HEK293 (cell line): ENCODE results near the gene HAUS1.

ENCODE experiments used
- CTCF ChIA-PET: fragments of 350-600 bp; formaldehyde crosslinking; extraction: SDS; loops from one replicate; lab custom pipeline; 2021; ENCODE audit warnings: antibody characterized with exemption; lab: Yijun Ruan, JAX
- POLR2A ChIA-PET: fragments of 300-600 bp; formaldehyde crosslinking; extraction: SDS; loops from one replicate; lab custom pipeline; 2020; ENCODE audit warnings: antibody characterized with exemption, inconsistent platforms; lab: Yijun Ruan, JAX
- H3K27ac ChIP-seq: fragments of 200-500 bp; sonication (Bioruptor generic); 2 replicates; pipeline ENCODE4 v1.5.1; 2014; ENCODE audit warnings: low read depth, low read length, control low read depth, inconsistent platforms; ENCODE audit errors: extremely low read depth
- H3K36me3 ChIP-seq, 2 experiments: fragments of 200-500 bp in 1 of 2; sonication (Bioruptor generic) in 1 of 2; 1 replicate in 1 of 2; 2 replicates in 1 of 2; pipeline ENCODE4 v1.5.1; 2014 to 2017; ENCODE audit warnings: inconsistent platforms in 2 of 2, low read length in 2 of 2; ENCODE audit not compliant: control insufficient read depth in 2 of 2, insufficient read depth in 1 of 2
- H3K4me1 ChIP-seq: fragments of 200-500 bp; sonication (Bioruptor generic); 2 replicates; pipeline ENCODE4 v1.5.1; 2014; ENCODE audit warnings: mild to moderate bottlenecking, low read length, inconsistent platforms; ENCODE audit not compliant: control insufficient read depth, insufficient read depth
- H3K4me3 ChIP-seq: 2 replicates; pipeline ENCODE4 v1.5.1; 2011; ENCODE audit warnings: low read depth, mild to moderate bottlenecking, control low read depth, low read length, moderate library complexity
- H3K9me3 ChIP-seq: fragments of 200-500 bp; sonication (Bioruptor generic); 2 replicates; pipeline ENCODE4 v1.5.1; 2014; ENCODE audit warnings: low read depth, low read length, inconsistent platforms; ENCODE audit not compliant: control insufficient read depth, insufficient read depth
- BCL6B ChIP-seq: fragments of 450-650 bp; formaldehyde crosslinking; IDR thresholded peaks from 2 replicates; pipeline ENCODE4 v1.5.1; 2017; ENCODE audit warnings: missing biosample characterization, missing genetic modification characterization
- KLF8 ChIP-seq: fragments of 450-650 bp; formaldehyde crosslinking; IDR thresholded peaks from 2 replicates; pipeline ENCODE4 v1.5.1; 2016; ENCODE audit warnings: missing biosample characterization, missing genetic modification characterization
- ZBTB1 ChIP-seq: fragments of 450-650 bp; formaldehyde crosslinking; IDR thresholded peaks from 2 replicates; pipeline ENCODE4 v1.5.1; 2016; ENCODE audit warnings: missing biosample characterization, missing genetic modification characterization
- ZNF26 ChIP-seq: fragments of 450-650 bp; formaldehyde crosslinking; IDR thresholded peaks from 2 replicates; pipeline ENCODE4 v1.5.1; 2016; ENCODE audit warnings: missing biosample characterization, missing genetic modification characterization
- ZNF423 ChIP-seq: fragments of 450-650 bp; formaldehyde crosslinking; IDR thresholded peaks from 2 replicates; pipeline ENCODE4 v1.5.1; 2016; ENCODE audit warnings: missing biosample characterization, missing genetic modification characterization
- ZNF555 ChIP-seq: fragments of 450-650 bp; formaldehyde crosslinking; conservative IDR thresholded peaks from 2 replicates; pipeline ENCODE4 v1.5.1; 2017; ENCODE audit warnings: missing biosample characterization, mild to moderate bottlenecking, missing genetic modification characterization, inconsistent platforms
- ZNF600 ChIP-seq: fragments of 450-650 bp; formaldehyde crosslinking; IDR thresholded peaks from 2 replicates; pipeline ENCODE4 v1.5.1; 2016; ENCODE audit warnings: missing biosample characterization, missing genetic modification characterization
- ZNF654 ChIP-seq: fragments of 450-650 bp; formaldehyde crosslinking; IDR thresholded peaks from 2 replicates; pipeline ENCODE4 v1.5.1; 2016; ENCODE audit warnings: low read depth, missing biosample characterization, missing genetic modification characterization
- ZNF660 ChIP-seq: fragments of 450-650 bp; IDR thresholded peaks from 2 replicates; pipeline ENCODE4 v1.5.1; 2018; ENCODE audit warnings: missing biosample characterization, mild to moderate bottlenecking, missing genetic modification characterization
- ZNF707 ChIP-seq: fragments of 450-650 bp; formaldehyde crosslinking; IDR thresholded peaks from 2 replicates; pipeline ENCODE4 v1.5.1; 2016; ENCODE audit warnings: missing biosample characterization, missing genetic modification characterization
- ZNF76 ChIP-seq: fragments of 450-650 bp; formaldehyde crosslinking; IDR thresholded peaks from 2 replicates; pipeline ENCODE4; 2016; ENCODE audit warnings: low read depth, missing biosample characterization, missing genetic modification characterization, borderline replicate concordance
- ZNF777 ChIP-seq: fragments of 450-650 bp; formaldehyde crosslinking; IDR thresholded peaks from 2 replicates; pipeline ENCODE4 v1.5.1; 2017; ENCODE audit warnings: missing biosample characterization, missing genetic modification characterization, borderline replicate concordance
- TF ChIP-seq, protein P1 (sequence below): fragments of 450-650 bp; formaldehyde crosslinking; IDR thresholded peaks from 2 replicates; pipeline ENCODE4 v1.5.1; 2016; ENCODE audit warnings: missing biosample characterization, missing genetic modification characterization, borderline replicate concordance
- TF ChIP-seq, protein P2 (sequence below): fragments of 450-650 bp; formaldehyde crosslinking; IDR thresholded peaks from 2 replicates; pipeline ENCODE4 v1.5.1; 2017; ENCODE audit warnings: missing biosample characterization, missing genetic modification characterization
- TF ChIP-seq, protein P3 (sequence below): fragments of 450-650 bp; formaldehyde crosslinking; IDR thresholded peaks from 2 replicates; pipeline ENCODE4 v1.5.1; 2017; ENCODE audit warnings: missing biosample characterization, missing genetic modification characterization

The HAUS1 gene

DNA sequence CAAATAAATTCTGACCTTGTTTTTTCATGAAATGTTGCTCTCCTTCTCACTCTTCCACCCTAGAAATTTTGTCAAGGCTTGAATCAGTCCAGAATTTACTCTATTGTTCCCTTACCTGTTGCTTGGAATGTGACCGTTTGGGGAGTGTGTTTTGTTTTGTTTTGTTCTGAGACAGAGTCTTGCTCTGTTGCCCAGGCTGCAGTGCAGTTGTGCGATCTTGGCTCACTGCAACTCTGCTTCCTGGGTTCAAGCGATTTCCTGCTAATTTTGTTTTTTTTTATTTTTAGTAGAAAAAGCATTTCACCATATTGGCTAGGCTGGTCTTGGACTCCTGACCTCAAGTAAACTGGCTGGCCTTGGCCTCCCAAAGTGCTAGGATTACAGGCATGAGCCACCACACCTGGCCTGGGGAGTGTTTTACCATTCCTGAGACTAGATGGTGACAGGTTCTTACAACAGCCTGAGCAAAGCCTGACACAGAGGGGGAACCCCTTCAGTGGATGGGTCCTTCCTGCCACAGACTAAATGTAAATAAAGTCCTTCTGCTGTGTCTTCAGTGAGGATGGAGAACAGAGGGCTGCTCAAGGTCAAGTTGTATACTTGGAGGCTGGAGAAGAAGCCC is 52.0 kb downstream of the HAUS1 start (continued):
- no peak for TF ChIP-seq ZNF26 (tag by site-specific recombination)
- no peak for TF ChIP-seq ZNF76 (tag by site-specific recombination)
- no peak for TF ChIP-seq KLF8 (tag by site-specific recombination)

- no peaks in the 10 kb centered on the region for H3K9me3 ChIP-seq
- no peaks in the 10 kb centered on the region for H3K36me3 ChIP-seq
- no peak for TF ChIP-seq ZNF660 (tag by site-specific recombination)
- no peak for TF ChIP-seq ZNF777
- TF ChIP-seq, protein P1, sequence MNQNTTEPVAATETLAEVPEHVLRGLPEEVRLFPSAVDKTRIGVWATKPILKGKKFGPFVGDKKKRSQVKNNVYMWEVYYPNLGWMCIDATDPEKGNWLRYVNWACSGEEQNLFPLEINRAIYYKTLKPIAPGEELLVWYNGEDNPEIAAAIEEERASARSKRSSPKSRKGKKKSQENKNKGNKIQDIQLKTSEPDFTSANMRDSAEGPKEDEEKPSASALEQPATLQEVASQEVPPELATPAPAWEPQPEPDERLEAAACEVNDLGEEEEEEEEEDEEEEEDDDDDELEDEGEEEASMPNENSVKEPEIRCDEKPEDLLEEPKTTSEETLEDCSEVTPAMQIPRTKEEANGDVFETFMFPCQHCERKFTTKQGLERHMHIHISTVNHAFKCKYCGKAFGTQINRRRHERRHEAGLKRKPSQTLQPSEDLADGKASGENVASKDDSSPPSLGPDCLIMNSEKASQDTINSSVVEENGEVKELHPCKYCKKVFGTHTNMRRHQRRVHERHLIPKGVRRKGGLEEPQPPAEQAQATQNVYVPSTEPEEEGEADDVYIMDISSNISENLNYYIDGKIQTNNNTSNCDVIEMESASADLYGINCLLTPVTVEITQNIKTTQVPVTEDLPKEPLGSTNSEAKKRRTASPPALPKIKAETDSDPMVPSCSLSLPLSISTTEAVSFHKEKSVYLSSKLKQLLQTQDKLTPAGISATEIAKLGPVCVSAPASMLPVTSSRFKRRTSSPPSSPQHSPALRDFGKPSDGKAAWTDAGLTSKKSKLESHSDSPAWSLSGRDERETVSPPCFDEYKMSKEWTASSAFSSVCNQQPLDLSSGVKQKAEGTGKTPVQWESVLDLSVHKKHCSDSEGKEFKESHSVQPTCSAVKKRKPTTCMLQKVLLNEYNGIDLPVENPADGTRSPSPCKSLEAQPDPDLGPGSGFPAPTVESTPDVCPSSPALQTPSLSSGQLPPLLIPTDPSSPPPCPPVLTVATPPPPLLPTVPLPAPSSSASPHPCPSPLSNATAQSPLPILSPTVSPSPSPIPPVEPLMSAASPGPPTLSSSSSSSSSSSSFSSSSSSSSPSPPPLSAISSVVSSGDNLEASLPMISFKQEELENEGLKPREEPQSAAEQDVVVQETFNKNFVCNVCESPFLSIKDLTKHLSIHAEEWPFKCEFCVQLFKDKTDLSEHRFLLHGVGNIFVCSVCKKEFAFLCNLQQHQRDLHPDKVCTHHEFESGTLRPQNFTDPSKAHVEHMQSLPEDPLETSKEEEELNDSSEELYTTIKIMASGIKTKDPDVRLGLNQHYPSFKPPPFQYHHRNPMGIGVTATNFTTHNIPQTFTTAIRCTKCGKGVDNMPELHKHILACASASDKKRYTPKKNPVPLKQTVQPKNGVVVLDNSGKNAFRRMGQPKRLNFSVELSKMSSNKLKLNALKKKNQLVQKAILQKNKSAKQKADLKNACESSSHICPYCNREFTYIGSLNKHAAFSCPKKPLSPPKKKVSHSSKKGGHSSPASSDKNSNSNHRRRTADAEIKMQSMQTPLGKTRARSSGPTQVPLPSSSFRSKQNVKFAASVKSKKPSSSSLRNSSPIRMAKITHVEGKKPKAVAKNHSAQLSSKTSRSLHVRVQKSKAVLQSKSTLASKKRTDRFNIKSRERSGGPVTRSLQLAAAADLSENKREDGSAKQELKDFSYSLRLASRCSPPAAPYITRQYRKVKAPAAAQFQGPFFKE, result no peak
- no peak for TF ChIP-seq ZNF707 (tag by site-specific recombination)
- TF ChIP-seq, protein P2, sequence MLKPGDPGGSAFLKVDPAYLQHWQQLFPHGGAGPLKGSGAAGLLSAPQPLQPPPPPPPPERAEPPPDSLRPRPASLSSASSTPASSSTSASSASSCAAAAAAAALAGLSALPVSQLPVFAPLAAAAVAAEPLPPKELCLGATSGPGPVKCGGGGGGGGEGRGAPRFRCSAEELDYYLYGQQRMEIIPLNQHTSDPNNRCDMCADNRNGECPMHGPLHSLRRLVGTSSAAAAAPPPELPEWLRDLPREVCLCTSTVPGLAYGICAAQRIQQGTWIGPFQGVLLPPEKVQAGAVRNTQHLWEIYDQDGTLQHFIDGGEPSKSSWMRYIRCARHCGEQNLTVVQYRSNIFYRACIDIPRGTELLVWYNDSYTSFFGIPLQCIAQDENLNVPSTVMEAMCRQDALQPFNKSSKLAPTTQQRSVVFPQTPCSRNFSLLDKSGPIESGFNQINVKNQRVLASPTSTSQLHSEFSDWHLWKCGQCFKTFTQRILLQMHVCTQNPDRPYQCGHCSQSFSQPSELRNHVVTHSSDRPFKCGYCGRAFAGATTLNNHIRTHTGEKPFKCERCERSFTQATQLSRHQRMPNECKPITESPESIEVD (tag by site-specific recombination), result no peak
- TF ChIP-seq ZNF423 (tag by site-specific recombination), result no peak
- TF ChIP-seq BCL6B (tag by site-specific recombination), result no peak
- TF ChIP-seq, protein P3, sequence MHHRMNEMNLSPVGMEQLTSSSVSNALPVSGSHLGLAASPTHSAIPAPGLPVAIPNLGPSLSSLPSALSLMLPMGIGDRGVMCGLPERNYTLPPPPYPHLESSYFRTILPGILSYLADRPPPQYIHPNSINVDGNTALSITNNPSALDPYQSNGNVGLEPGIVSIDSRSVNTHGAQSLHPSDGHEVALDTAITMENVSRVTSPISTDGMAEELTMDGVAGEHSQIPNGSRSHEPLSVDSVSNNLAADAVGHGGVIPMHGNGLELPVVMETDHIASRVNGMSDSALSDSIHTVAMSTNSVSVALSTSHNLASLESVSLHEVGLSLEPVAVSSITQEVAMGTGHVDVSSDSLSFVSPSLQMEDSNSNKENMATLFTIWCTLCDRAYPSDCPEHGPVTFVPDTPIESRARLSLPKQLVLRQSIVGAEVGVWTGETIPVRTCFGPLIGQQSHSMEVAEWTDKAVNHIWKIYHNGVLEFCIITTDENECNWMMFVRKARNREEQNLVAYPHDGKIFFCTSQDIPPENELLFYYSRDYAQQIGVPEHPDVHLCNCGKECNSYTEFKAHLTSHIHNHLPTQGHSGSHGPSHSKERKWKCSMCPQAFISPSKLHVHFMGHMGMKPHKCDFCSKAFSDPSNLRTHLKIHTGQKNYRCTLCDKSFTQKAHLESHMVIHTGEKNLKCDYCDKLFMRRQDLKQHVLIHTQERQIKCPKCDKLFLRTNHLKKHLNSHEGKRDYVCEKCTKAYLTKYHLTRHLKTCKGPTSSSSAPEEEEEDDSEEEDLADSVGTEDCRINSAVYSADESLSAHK, result no peak
- no peak for TF ChIP-seq ZBTB1 (tag by site-specific recombination)
- no peak for TF ChIP-seq ZNF654 (tag by site-specific recombination)
- no peak for TF ChIP-seq ZNF600 (tag by site-specific recombination)
- no peak for TF ChIP-seq ZNF555 (tag by site-specific recombination)
- no peak overlapping the region for H3K4me3 ChIP-seq
- H3K27ac ChIP-seq, result no peak overlapping the region
- CTCF ChIA-PET, result interaction anchor here (1.3 to 2.7 kb wide), 2 partner anchors 9 to 16 kb away, joined by 10 to 29 read pairs; no protein-coding TSS in a partner anchor
- POLR2A ChIA-PET, result interaction anchor here (0.9 kb wide), 1 partner anchor 17 kb away, joined by 3 read pairs; a partner anchor contains a TSS
- peaks cover 8% of the 10 kb centered on the region for H3K4me1 ChIP-seq
Measured at GRCh38 chr18:46156843-46157242, 52.7 kb downstream of the HAUS1 start.
